WERI-Rb-1 (cell line): ENCODE measurements around the gene DDX11.
"Not testable (repeated sequence)": the region's sequence is repeated elsewhere in the genome, so short reads cannot be mapped to it uniquely, and the experiment has no call there.

ENCODE experiments used
- DNase-seq: peaks from one replicate; pipeline ENCODE4 v3.0.0-alpha.2; 2020
- H3K27ac ChIP-seq: fragments of 250-450 bp; sonication (Bioruptor Pico); 2 replicates; pipeline ENCODE4 v1.5.1; 2020; ENCODE audit warnings: mild to moderate bottlenecking, moderate library complexity
- H3K27me3 ChIP-seq: fragments of 250-450 bp; sonication (Bioruptor Pico); 2 replicates; pipeline ENCODE4 v1.5.1; 2021; ENCODE audit warnings: mild to moderate bottlenecking, low read depth, moderate library complexity; ENCODE audit not compliant: insufficient read depth, severe bottlenecking
- H3K36me3 ChIP-seq: fragments of 250-450 bp; sonication (Bioruptor Pico); 2 replicates; pipeline ENCODE4 v1.5.1; 2020; ENCODE audit warnings: mild to moderate bottlenecking, moderate library complexity
- H3K4me3 ChIP-seq: 2 replicates; pipeline ENCODE4 v1.5.1; 2011; ENCODE audit warnings: low read depth, mild to moderate bottlenecking, control low read depth, low read length
- H3K9me3 ChIP-seq: fragments of 250-450 bp; sonication (Bioruptor Pico); 2 replicates; pipeline ENCODE4 v1.5.1; 2021; ENCODE audit warnings: mild to moderate bottlenecking, moderate library complexity; ENCODE audit not compliant: severe bottlenecking
- TF ChIP-seq, protein P1 (sequence below): IDR thresholded peaks from 2 replicates; pipeline ENCODE4 v1.5.1; 2011; ENCODE audit warnings: low read depth, mild to moderate bottlenecking, control low read depth, inconsistent platforms, low read length

Gene DDX11

DNA sequence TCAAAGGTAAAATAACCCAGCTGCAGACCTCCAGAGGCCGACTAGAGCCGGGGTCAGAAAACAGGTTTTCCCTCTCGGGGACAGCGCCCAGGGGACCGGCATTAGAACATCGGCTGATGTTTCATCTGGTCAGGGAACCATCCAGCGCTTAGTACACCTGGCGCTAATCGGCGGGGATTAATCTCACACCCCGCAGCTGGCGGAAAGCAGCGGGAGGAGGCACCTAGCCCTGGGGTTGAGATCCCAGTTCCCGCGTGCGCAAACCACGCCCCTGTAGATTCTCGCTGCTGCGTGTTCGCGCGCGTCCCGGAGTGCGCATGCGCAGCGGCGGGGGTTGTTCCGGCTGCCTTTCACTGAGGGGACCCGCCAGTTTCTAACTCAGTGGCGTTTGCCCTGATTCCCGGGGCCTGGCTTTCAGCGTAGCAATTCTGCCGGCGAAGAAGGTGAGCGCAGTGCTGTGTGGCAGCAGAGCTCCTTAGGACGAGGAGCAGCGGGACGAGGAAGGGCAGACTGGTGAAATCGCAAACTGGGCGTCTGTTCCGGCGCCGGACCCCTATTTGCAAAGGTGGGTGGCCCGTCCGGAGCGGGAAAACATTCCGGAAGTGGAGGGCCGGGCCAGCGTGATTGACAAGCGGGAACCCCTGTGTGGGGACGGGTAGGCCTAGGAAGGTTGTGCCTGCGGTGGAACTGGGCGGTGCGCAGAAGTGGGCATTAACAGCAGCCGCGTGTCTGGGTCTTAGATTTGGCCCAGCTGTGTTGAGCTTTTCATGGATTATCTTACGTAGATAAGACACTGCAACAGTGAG lies at the start of gene DDX11:
Gene DDX11 (plus strand): TSS at position 334 of the 806 bp plus-strand sequence. CDS start 4,534 bp downstream, outside the sequence.
- Histone ChIP-seq H3K27ac (peak within 1 kb of the TSS; percentile 93), H3K4me3 (peak within 1 kb of the TSS; percentile 84)
- H3K9me3 ChIP-seq, H3K36me3 ChIP-seq, H3K27me3 ChIP-seq: not testable (repeated sequence)
- peak; percentile 97 for DNase-seq

DNA sequence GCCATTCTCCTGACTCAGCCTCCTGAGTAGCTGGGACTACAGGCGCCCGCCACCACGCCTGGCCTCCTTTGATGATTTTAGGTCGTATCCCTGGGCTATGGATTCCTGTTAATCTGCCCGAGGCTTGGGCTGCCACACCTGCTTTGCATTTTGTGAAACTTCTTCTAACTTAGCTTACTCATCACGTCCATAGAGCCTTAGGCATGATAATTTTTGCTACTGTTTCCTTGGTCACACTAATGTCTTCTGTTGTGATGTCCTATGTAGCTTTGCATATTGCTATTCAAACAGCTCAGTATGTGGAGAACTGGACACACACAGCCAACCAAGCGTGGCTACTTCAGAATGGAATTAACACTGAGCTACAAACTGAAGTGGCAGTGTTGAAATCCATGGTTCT lies 47.5 kb upstream of the DDX11 start:
- TF ChIP-seq, protein P1, sequence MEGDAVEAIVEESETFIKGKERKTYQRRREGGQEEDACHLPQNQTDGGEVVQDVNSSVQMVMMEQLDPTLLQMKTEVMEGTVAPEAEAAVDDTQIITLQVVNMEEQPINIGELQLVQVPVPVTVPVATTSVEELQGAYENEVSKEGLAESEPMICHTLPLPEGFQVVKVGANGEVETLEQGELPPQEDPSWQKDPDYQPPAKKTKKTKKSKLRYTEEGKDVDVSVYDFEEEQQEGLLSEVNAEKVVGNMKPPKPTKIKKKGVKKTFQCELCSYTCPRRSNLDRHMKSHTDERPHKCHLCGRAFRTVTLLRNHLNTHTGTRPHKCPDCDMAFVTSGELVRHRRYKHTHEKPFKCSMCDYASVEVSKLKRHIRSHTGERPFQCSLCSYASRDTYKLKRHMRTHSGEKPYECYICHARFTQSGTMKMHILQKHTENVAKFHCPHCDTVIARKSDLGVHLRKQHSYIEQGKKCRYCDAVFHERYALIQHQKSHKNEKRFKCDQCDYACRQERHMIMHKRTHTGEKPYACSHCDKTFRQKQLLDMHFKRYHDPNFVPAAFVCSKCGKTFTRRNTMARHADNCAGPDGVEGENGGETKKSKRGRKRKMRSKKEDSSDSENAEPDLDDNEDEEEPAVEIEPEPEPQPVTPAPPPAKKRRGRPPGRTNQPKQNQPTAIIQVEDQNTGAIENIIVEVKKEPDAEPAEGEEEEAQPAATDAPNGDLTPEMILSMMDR: no peak
- no peak overlapping the region for H3K27ac ChIP-seq
- no peaks in the 10 kb centered on the region for H3K36me3 ChIP-seq
- H3K27me3 ChIP-seq: no peaks in the 10 kb centered on the region
- no peak for DNase-seq
- no peak overlapping the region for H3K4me3 ChIP-seq
- H3K9me3 ChIP-seq: peaks cover 3% of the 10 kb centered on the region

DNA sequence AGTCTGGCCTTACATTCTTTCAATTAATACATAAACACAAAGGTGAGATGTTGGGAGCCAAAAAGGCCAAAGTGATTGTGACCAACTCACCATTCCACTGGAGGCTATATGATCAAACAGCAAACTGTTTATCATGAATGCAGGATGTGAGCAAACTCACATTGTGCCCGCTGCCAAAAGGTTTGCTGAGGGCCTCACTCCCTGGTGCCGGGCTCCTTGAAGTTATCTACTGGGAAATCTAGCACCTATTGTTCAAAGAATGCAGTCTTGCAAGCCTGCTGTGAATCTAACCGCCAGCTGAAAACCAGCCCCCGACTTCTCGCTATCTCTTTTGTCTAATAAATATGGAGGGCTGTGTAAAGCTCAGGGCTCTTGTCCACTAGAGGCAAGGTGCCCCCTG lies 46.7 kb upstream of the DDX11 start:
- not testable (repeated sequence) for DNase-seq

DNA sequence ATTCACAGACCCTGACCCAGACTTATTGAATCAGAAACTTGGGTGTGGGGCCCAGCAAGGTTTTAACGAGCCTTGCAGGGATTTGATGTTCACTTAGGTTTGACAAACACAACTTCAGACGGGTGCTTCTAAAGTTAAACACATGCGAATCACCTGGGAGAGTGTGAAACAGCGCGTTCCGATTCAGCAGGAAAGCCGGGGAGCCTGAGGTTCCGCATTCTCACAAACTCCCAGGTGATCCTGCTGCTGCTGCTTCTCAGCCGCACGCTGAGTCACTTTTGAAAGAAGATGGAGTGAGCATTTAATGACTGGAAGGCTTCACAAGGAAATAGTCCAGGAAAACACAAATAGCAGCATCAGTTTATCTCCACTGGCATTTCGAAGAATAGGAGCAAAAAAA lies 44.2 kb upstream of the DDX11 start:
- H3K4me3 ChIP-seq: no peak overlapping the region
- DNase-seq: no peak
- peaks cover 3% of the 10 kb centered on the region for H3K9me3 ChIP-seq
- TF ChIP-seq, protein P1: no peak
- no peak overlapping the region for H3K27ac ChIP-seq
- no peaks in the 10 kb centered on the region for H3K36me3 ChIP-seq
- no peaks in the 10 kb centered on the region for H3K27me3 ChIP-seq

More for the DNA sequence above, 46.7 kb upstream of the DDX11 start:
- not testable (repeated sequence) for H3K27ac ChIP-seq, H3K27me3 ChIP-seq, H3K4me3 ChIP-seq, H3K9me3 ChIP-seq, H3K36me3 ChIP-seq

DNA sequence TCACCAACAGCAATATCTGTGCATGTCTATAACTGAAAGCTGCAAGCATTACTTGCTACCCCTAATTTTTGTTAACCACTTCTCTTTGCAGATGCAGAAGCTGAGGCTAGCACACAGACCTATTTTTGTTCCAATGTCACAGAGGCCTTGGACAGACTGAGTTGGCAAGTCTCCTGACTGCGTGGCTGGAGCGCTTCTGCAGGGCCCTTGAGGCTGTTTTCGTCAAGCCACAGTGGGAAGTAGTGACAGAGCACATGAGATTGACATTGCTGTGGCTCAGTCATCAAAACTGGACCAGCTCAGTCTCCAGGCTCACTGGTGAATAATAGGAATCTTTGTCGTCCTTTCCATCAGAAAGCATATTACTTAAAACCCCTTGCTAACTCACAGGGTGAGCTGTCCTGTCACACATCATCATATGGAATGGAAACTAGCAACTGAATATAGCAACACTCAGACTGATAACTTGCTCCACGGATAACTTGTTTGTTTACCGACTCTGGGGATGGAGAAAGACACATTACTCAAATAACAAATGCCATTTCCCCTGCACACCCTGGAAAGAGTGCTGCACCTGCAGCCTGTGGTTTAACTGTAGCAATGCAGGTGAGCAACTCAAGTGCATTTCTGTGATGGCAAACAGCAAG lies 43.6 kb upstream of the DDX11 start:
- no peak overlapping the region for H3K27ac ChIP-seq
- H3K4me3 ChIP-seq: no peak overlapping the region
- no peaks in the 10 kb centered on the region for H3K36me3 ChIP-seq
- peaks cover 2% of the 10 kb centered on the region for H3K9me3 ChIP-seq
- DNase-seq: no peak
- TF ChIP-seq, protein P1: no peak
- H3K27me3 ChIP-seq: no peaks in the 10 kb centered on the region

DNA sequence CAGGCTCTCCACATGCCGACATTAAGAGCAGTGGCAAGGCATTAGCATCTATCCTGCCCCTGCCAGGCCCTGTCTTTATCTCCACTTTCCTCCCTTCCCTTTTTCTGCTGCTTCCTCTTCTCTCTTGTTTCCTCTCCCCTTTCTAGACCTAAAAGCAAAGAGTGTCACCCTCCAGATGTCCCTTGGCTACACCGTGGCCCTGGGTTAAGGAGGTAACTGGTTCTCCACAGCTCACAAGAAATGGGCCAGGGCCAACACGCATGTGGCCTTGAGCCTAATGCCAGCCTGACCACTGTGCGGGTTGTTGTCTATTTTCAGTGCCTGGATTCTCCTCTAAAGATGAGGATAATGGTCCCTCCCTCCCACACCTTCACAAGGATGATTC lies 41.7 kb upstream of the DDX11 start:
- no peak for DNase-seq
- Histone ChIP-seq H3K27ac (no peak overlapping the region), H3K36me3 (no peaks in the 10 kb centered on the region), H3K9me3 (no peaks in the 10 kb centered on the region), H3K27me3 (no peaks in the 10 kb centered on the region), H3K4me3 (no peak overlapping the region)
- TF ChIP-seq, protein P1: no peak
